B cell (primary cell): ENCODE measurements around the gene AFTPH. TPM values are rescaled to one million over a fixed set of nuclear protein-coding genes. Genes with fewer than 3 reads are reported as not detected.

Source experiments
- ATAC-seq: fragments of 200-7000 bp; cut with Tn5 transposase; one replicate; pipeline ENCODE4 v1.10.0; 2021; ENCODE audit warnings: low read depth, mild to moderate bottlenecking, moderate number of reproducible peaks, moderate library complexity
- CTCF ChIA-PET: fragments of 350-600 bp; sonication (Branson Sonifier 250); formaldehyde crosslinking; loops from one replicate; lab custom pipeline; 2021; ENCODE audit warnings: antibody characterized with exemption, inconsistent platforms; lab: Charles Lee
- POLR2A ChIA-PET: fragments of 350-600 bp; sonication (Branson Sonifier 250); formaldehyde crosslinking; loops from one replicate; lab custom pipeline; 2021; ENCODE audit warnings: antibody characterized with exemption; lab: Charles Lee
- DNase-seq: peaks from one replicate; pipeline ENCODE4 v3.0.0; 2013
- H2AFZ ChIP-seq: 2 replicates; pipeline ENCODE4 v1.6.1; 2012; ENCODE audit warnings: mild to moderate bottlenecking, low read depth, low read length; ENCODE audit not compliant: insufficient read depth, poor library complexity, severe bottlenecking
- H3K27ac ChIP-seq, 2 donors: 1 replicate in 1 of 2; 2 replicates in 1 of 2; pipeline ENCODE4 v1.5.1; 2012 to 2013; ENCODE audit warnings: low read length in 2 of 2, mild to moderate bottlenecking in 2 of 2, moderate library complexity in 1 of 2
- H3K27me3 ChIP-seq, 4 experiments: fragments of 200-600 bp in 1 of 4; sonication (generic) in 1 of 4; replicated peaks in 1 of 4; 1 replicate in 2 of 4; 2 replicates in 2 of 4; pipeline versions ENCODE4 v1.6.1 to v1.7.0; 2013 to 2016; ENCODE audit warnings: low read length in 3 of 4, mild to moderate bottlenecking in 2 of 4, mixed read lengths in 1 of 4, moderate library complexity in 1 of 4; ENCODE audit not compliant: insufficient read depth in 4 of 4, control insufficient read depth in 3 of 4; ENCODE audit errors: control extremely low read depth in 1 of 4
- H3K36me3 ChIP-seq, 2 experiments: replicated peaks in 1 of 2; 1 replicate in 1 of 2; 2 replicates in 1 of 2; pipeline versions ENCODE4 v1.6.1 to v1.7.1; 2013; ENCODE audit warnings: low read length in 1 of 2; ENCODE audit not compliant: insufficient read depth in 2 of 2, control insufficient read depth in 1 of 2; ENCODE audit errors: control extremely low read depth in 1 of 2, extremely low read depth in 1 of 2
- H3K4me1 ChIP-seq, 2 donors: fragments of 200-600 bp in 1 of 2; sonication (generic) in 1 of 2; 1 replicate in 1 of 2; 2 replicates in 1 of 2; pipeline versions ENCODE4 v1.5.1 to v1.6.1; 2013 to 2017; ENCODE audit warnings: low read length in 2 of 2; ENCODE audit not compliant: control insufficient read depth in 2 of 2, insufficient read depth in 2 of 2
- H3K4me2 ChIP-seq: replicated peaks from 2 replicates; pipeline ENCODE3; 2012; ENCODE audit warnings: mild to moderate bottlenecking, low read depth, low read length; ENCODE audit not compliant: poor library complexity, severe bottlenecking
- H3K4me3 ChIP-seq, 5 experiments: fragments of 200-600 bp in 1 of 5; sonication (generic) in 1 of 5; 1 replicate in 3 of 5; 2 replicates in 2 of 5; pipeline versions ENCODE4 v1.5.1 to v1.7.0; 2011 to 2016; ENCODE audit warnings: low read length in 4 of 5, mild to moderate bottlenecking in 4 of 5, low read depth in 2 of 5, control low read depth in 1 of 5, moderate library complexity in 1 of 5; ENCODE audit not compliant: insufficient read depth in 1 of 5; ENCODE audit errors: control extremely low read depth in 1 of 5, extremely low read depth in 1 of 5
- H3K79me2 ChIP-seq: fragments of 200-600 bp; sonication (generic); one replicate; pipeline ENCODE4 v1.6.0; 2016; ENCODE audit warnings: low read length; ENCODE audit not compliant: control insufficient read depth, insufficient read depth
- H3K9ac ChIP-seq: fragments of 200-600 bp; sonication (generic); 2 replicates; pipeline ENCODE4 v1.6.1; 2017; ENCODE audit warnings: mild to moderate bottlenecking, low read length, moderate library complexity
- H3K9me3 ChIP-seq, 3 donors: one replicate each; pipeline versions ENCODE4 v1.6.1 to v1.7.1; 2013; ENCODE audit warnings: low read length in 2 of 3; ENCODE audit not compliant: control insufficient read depth in 2 of 3, insufficient read depth in 1 of 3; ENCODE audit errors: control extremely low read depth in 1 of 3
- H4K20me1 ChIP-seq: 2 replicates; pipeline ENCODE4 v1.6.0; 2012; ENCODE audit warnings: mild to moderate bottlenecking, low read length; ENCODE audit not compliant: insufficient read depth, control insufficient read depth, poor library complexity, severe bottlenecking
- H3K27ac Mint-ChIP-seq: one replicate; pipeline ENCODE4 v1.8.0; 2021; ENCODE audit warnings: mixed read lengths
- H3K27me3 Mint-ChIP-seq: one replicate; pipeline ENCODE4 v1.8.0; 2021; ENCODE audit warnings: mixed read lengths
- H3K4me1 Mint-ChIP-seq: one replicate; pipeline ENCODE4 v1.8.0; 2021; ENCODE audit warnings: mixed read lengths
- H3K4me3 Mint-ChIP-seq: one replicate; pipeline ENCODE4 v1.8.0; 2021; ENCODE audit warnings: mixed read lengths
- H3K9me3 Mint-ChIP-seq: one replicate; pipeline ENCODE4 v1.8.0; 2022; ENCODE audit warnings: mixed read lengths; ENCODE audit not compliant: insufficient read depth
- CTCF ChIP-seq: fragments of 200-600 bp; IDR thresholded peaks from one replicate; pipeline ENCODE4 v1.8.0; 2022; ENCODE audit warnings: antibody characterized with exemption, mild to moderate bottlenecking
- EZH2 ChIP-seq: IDR thresholded peaks from 2 replicates; pipeline ENCODE4 v1.6.1; 2012; ENCODE audit warnings: borderline replicate concordance, low read depth, mild to moderate bottlenecking, moderate library complexity, low read length; ENCODE audit not compliant: insufficient read depth, poor library complexity, severe bottlenecking
- WGBS: methylation state at CpG from one replicate; pipeline ENCODE4 v1.1.5; 2013; ENCODE audit warnings: missing lambda C conversion rate; ENCODE audit not compliant: insufficient coverage; 5-methylcytosine and 5-hydroxymethylcytosine counted together
- intact Hi-C: fragments of 100-400 bp; cut with micrococcal nuclease; formaldehyde crosslinking; loops from one replicate; pipeline ENCODE4 v1.10.0; 2022
- polyA plus RNA-seq: library from polyadenylated mRNA; depleted of rRNA; stranded (reverse); fragments of >200 nt; gene quantifications from 2 replicates; pipeline ENCODE4 v1.2.3, GENCODE V29; 2012
- total RNA-seq, 2 donors: library from RNA; stranded (reverse); fragments of 120-200 nt in 1 of 2; gene quantifications; 1 replicate in 1 of 2; 2 replicates in 1 of 2; pipeline versions ENCODE4 v1.2.3 to v1.2.4, GENCODE V29; 2013 to 2022

The AFTPH gene
- total and polyA plus RNA-seq, 2 donors (not counting 1 experiment from before 2014, with no cell fraction given) = 45.4 to 94.1 TPM

DNA sequence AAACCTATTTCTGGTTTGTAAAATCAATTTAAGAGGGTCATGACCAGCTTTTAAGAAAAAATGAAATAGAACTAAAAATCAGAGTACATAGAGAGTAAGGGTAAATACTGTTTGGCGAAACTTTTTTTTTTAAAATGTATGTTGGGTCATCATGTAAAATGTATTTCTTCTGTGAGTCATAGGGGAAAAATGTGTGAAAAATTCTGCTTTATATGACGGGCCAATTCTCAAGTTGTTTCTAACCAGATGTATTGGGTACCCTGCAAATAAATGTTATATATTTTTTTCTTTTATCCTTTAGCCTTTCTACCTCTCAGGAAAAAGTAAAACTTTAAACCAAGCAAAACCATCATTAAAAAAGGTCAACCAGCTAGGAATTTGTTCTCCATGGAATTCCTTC, 13.9 kb downstream of the AFTPH start:
- H3K36me3 ChIP-seq = no peaks in the 10 kb centered on the region
- H3K4me3 ChIP-seq = no peak overlapping the region
- H3K27ac ChIP-seq = no peak overlapping the region
- H2AFZ ChIP-seq = no peak overlapping the region
- Mint-ChIP-seq H3K27ac (no peak overlapping the region), H3K4me1 (peaks cover 67% of the 10 kb centered on the region), H3K4me3 (no peak overlapping the region), H3K9me3 (no peaks in the 10 kb centered on the region), H3K27me3 (no peaks in the 10 kb centered on the region)
- ChIA-PET CTCF (no interaction called here), POLR2A (no interaction called here)
- H3K9ac ChIP-seq = no peak overlapping the region
- H3K79me2 ChIP-seq = peaks cover 99% of the 10 kb centered on the region
- WGBS = no CpG with 5 or more reads among the region's 2 CpGs
- H3K27me3 ChIP-seq = no peaks in the 10 kb centered on the region
- no peak overlapping the region for H3K4me2 ChIP-seq
- H3K4me1 ChIP-seq = peaks cover 24 to 29% of the 10 kb centered on the region in 2 donors
- intact Hi-C loops = loop anchor here (2.0 kb wide), 2 partner anchors 13 to 15 kb away; partner anchors contain the start of gene AFTPH
- no peak for TF ChIP-seq EZH2
- no peak for TF ChIP-seq CTCF
- no peak for ATAC-seq
- DNase-seq = no peak
- H3K9me3 ChIP-seq = no peaks in the 10 kb centered on the region
- peaks cover 82% of the 10 kb centered on the region for H4K20me1 ChIP-seq

- Histone ChIP-seq H3K27me3 (no peaks in the 10 kb centered on the region), H3K36me3 (no peaks in the 10 kb centered on the region), H3K27ac (no peak overlapping the region), H3K79me2 (peaks cover 100% of the 10 kb centered on the region), H3K4me2 (no peak overlapping the region), H4K20me1 (peaks cover 84% of the 10 kb centered on the region), H3K4me1 (peaks cover 16 to 27% of the 10 kb centered on the region in 2 donors), H3K9me3 (no peaks in the 10 kb centered on the region), H2AFZ (no peak overlapping the region), H3K4me3 (no peak overlapping the region), H3K9ac (no peak overlapping the region)
- ChIA-PET POLR2A (no interaction called here), CTCF (interaction anchor here (1.1 to 2.7 kb wide), 4 partner anchors 16 to 111 kb away, joined by 3 to 13 read pairs (median 4); partner anchors contain the start of gene AFTPH)
- WGBS = 68% methylated on average over 2 of the region's 3 CpGs
- TF ChIP-seq EZH2 = no peak
- TF ChIP-seq CTCF = no peak
- no peak for ATAC-seq
- no peak for DNase-seq
- intact Hi-C loops = loop anchor here (2.0 kb wide), 2 partner anchors 14 kb away; partner anchors contain the start of gene AFTPH
- no peaks in the 10 kb centered on the region for H3K27me3 Mint-ChIP-seq
- H3K4me1 Mint-ChIP-seq = peaks cover 69% of the 10 kb centered on the region
- no peaks in the 10 kb centered on the region for H3K9me3 Mint-ChIP-seq
- H3K4me3 Mint-ChIP-seq = no peak overlapping the region
- H3K27ac Mint-ChIP-seq = no peak overlapping the region
These were observed 14.8 kb downstream of the AFTPH start for GRCh38 chr2:64538764-64539433.
